Islet precursor cell (in vitro differentiated cells): Measurements from ENCODE around the gene HTR3B.
"Not testable (repeated sequence)": the region's sequence is repeated elsewhere in the genome, so short reads cannot be mapped to it uniquely, and the experiment has no call there.

Experiments
- DNase-seq: peaks from one replicate; pipeline ENCODE4 v3.0.0-alpha.2; 2018

Gene HTR3B

DNA sequence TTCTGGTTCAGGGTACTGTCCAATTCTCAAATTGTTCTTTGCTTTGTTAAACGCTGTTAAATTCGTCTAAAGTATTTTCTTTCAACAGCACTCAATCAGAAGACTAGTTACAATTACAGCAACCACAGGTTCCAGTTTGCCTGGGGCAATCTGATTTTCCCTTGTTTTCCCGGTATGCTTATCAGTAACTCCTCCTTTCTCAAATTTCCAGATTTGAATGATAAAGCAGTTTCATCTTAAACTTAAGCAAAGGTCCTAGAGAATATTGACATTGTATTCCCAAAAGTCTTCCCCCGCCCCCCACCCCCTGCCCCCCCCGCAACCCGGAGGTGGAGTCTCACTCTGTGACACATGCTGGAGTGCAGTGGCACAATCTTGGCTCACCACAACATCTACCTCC is 18.7 kb upstream of the HTR3B start:
- peak; percentile 78 for DNase-seq

DNA sequence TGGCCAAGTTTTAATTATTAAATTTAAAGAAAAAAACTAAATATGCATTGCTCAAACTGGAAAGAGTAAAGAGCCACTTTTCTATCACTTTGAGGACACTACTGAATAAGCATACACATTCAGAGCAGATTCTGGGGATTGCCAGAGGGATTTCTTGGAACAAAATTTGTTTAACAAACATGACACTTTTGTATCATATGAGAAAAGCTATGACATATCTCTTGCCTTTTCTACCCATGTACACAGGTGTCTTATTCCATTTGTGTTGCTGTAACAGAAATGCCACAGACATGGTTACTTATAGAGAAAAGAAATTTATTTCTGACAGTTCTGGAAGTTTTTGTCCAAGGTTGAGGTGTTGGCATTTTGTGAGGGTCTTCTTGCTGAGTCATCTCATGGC is 15.7 kb upstream of the HTR3B start:
- no peak for DNase-seq

DNA sequence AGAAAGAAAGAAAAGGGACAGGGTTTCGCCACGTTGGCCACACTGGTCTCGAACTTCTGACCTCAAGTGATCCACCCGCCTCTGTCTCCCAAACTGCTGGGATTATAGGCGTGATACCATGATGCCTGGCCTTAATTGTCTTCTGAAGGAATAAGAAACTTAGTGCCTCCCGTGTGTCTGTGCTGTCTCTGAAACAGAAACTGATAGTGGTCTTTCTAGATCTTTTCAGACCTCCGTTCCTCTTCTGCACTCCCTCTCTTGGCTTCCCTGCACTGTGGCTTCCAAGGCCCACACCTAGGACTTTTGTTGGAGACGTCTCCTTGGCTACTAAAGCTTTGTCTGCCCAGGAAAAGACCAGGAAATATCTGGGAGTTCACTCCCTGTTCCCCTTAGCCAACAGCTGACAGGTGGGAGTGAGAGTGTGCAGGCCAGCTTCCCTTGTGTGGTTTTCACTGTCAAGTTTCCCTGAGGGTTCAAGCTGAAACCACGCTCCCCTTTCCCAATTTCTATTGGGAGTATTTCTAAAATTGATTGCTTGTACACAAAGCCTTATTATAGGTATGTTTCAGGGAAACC is 10.1 kb upstream of the HTR3B start:
- DNase-seq = peak; percentile 77

DNA sequence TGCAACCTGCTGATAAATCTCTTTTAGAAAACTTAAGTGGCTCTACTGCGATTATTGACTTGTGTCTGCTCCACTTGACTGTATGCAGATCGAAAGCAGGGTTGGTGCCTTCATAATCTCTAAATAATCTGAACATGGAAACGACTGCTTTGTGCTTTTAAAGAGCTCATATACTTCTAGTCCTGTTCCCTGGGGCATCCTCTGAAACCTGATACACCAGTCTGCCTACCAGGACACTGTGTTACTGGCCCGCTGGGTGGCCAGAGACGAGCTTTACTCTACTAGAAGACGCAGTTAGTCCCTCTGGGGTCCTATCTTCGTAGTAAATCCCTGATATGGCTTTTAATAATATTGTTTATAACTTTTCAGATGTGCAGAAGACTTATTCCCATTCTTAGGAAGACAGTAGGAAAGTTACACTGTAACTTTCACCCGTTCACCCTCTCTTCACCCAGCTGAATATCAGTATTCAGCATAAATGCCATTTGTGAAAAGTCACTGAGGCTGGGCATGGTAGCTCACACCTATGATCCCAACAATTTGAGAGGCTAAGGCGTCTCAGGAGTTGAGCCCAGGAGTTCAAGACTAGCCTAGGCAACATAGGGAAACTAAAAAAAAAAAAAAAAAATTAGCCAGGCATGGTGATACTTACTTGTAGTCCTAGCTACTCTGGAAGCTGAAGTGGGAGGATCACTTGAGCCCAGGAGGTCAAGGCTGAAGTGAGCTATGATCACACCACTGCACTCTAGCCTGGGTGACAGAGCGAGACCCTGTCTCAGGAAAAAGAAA is 9.0 kb upstream of the HTR3B start:
- DNase-seq = peak; percentile 88

DNA sequence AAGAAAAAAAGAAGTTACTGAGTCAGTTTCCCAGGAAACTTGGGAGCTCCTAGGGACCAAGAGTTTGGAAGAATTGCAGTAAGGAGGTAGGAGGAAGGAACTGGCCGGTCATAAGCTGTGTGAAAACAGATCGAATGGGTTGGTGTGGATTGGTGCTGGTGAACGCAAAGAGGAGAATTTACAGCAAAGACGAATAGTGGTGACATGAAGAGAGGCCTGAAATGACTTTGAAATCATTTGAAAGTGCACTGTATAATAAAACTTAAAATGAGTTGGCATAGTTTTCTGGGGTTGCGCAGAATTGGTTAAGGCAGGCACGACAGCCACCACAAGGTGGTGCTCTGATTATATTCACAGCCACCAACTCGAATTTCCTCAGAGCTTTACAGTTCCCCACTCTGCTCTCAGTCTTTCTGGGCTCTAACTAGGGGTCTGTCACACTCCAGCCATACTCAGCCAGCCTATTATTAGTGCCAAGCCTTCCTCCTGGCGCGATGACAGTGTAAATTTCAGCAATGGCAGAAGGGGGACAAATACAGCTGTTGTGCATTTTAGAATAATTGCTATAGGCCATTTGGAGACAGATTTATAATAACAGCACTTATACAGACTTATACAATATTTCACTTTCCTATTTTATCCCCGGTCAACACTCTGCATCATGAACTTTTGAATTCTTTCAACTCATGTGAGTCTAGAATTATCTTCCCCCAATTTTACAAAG is 8.3 kb upstream of the HTR3B start:
- DNase-seq = peak; percentile 62

DNA sequence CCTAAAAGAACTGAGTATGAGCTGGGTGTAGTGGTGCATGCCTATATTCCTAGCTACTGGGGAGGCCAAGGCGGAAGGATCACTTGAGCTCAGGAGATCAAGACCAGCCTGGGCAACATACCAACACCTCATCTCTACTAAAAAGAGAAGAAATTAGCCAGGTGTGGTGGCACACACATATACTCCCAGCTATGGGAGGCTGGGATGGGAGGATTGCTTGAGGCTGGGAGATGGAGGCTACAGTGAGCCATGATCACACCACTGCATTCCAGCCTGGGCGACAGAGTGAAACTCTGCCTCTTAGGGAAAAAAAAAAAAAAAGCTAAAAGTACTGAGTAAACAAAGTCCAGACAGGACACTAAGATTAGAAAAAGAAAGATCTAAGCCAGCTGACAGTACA is 3.5 kb upstream of the HTR3B start:
- peak; percentile 8 for DNase-seq

DNA sequence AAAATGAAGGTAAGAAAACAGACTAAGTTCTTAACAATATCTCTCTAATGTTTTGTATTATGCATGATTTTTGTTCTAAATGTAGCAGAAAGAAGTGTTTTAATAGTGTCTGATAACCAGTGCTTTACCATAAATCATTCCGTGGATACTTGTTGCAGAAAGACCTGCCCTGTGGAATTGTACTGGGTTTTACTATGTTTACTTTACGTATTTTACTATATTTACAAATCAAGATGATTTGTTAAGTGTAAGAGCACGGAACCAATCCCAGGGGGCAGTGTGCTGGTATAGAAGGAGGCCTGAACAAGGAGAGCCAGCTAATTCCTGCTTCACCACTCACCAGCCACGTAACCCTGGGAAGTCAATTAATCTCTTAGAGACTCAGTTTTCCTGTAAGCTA is 1.4 kb downstream of the HTR3B start:
- DNase-seq = peak; percentile 65

DNA sequence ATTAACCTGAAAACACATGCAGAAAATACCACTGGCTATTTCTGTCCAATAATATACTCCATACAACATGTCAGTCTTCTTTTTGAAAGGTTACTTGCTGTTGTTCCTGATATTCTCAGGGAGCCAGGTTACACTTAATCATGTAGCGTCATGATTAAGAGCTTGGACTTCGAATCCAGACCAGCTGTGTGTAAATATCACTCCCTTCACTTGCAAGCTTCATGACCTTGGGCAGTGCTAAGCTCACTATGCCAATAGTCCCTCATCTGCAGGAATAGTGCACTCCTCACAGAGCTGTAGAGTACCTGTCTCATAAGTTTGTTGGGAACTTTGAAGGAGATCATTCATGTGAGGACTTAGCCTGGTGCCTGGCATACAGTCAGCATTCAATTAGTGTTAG is 1.9 kb downstream of the HTR3B start:
- DNase-seq = no peak

DNA sequence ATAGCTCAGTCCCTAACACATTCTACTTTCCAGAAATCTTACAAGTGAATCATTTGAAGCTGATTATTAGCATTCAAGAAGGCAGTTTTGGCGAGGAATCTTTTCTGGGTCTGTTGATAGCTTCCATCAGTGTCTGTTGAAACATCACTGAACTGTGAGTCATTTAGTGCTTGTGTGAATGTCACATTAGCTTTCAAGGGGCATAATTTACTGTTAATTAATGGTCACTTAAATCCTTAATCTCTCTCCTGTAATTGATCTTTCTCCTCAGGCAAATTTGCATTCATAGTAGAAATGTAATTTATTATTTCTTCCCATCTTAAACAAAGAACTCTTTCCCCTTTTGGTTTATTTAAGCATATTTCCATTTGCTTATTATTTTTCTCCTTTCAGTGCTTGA is 2.6 kb downstream of the HTR3B start:
- no peak for DNase-seq

DNA sequence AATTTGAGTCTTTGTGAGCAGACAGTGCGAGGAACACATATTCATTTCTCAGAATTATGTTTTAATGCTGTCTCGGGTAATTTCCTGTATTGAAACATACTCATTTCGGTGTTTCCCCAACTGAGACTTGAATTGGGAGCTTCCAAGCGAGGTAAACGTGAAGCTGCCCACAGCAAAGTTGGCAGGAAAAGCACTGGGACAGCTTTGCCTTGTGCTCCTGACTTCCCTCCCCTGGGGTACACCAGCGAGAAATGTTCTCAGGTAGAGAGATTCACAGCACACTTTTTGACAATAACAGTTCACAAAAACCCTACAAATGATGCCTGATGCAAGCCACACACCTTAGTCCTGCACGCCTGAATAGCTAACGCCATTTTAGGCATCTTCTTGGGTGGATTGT is 3.1 kb downstream of the HTR3B start:
- no peak for DNase-seq

DNA sequence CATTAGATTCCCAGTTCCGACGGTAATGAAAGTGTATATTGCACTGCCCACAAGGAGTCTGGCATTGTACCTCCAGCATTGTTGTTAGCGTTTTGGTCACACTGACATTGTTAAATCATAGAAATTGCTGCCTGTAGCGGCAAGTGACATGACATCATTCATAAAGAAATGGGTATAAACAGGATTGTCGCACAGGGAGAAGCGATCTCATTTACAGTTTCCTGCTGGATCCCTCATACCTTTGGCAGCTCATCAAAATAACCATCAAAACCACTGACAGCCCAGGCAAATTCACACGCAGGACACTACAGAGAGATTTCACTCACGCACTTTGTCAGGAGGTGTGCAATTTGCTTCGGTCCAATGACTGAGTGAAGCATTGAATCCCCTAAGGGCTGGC is 3.5 kb downstream of the HTR3B start:
- no peak for DNase-seq

DNA sequence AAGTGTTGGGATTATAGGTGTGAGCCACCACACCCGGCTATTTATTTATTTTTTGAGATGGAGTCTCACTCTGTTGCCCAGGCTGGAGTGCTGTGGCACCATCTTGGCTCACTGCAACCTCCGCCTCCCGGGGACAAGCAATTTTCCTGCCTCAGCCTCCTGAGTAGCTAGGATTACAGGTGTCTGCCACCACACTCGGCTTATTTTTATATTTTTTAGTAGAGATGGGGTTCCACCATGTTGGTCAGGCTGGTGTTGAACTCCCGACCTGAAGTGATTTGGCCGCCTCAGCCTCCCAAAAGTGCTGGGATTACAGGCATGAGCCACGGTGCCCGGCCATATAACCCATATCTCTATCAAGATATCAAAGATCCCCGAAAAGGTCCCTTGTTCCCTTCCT is 6.9 kb downstream of the HTR3B start:
- DNase-seq = not testable (repeated sequence)

DNA sequence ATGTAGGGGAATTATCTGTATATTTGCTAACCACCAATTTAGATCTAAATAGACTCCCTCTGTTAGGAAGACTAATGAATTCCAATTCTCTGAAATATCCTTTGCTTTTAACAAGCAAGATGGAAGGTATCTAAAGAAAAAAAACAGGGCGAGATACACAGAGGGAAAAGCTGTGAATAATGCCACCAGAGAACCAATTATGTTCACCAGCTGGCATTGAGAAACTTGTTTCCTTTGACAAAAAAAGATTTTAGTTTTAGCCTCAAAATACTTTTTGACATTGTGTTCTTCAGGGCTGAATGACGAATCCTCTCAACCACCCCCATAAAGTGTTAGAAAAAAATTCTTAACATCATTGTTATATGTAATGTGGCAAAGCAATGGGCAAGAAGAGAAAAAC is 19.0 kb downstream of the HTR3B start:
- no peak for DNase-seq

DNA sequence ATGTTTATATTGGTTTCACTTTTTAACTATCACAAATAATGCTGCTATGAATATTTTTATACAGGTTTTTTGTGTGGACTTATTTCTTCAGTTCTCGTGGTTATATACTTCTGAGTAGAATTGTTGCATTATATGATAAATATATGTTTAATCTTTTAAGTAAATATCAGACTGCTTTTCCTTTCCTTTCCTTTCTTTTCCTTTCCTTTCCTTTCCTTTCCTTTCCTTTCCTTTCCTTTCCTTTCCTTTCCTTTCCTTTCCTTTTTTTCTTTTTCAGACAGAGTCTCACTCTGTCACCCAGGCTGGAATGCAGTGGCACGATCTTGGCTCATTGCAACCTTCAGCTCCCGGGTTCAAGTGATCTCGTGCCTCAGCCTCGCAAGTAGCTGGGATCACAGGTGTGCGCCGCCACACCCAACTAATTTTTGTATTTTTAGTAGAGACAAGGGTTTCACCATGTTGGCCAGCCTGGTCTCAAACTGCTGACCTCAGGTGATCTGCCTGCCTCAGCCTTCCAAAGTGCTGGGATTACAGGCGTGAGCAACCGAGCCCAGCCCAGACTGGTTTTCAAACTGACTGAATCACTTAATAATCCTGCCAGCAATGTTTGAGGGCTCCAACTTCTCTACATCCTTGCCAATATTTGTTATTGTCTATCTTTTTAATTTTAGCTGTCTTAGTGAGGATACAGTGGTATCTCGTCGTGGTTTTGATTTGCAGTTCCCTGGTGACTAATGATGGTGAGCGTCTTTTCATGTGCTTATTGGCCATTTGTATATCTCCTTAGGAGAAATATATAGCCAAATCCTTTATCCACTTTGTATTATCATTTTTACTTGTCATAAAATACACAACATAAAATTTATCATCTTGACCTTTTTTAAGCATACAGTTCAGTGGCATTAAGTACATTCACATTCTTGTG is 21.9 kb downstream of the HTR3B start:
- DNase-seq = no peak

DNA sequence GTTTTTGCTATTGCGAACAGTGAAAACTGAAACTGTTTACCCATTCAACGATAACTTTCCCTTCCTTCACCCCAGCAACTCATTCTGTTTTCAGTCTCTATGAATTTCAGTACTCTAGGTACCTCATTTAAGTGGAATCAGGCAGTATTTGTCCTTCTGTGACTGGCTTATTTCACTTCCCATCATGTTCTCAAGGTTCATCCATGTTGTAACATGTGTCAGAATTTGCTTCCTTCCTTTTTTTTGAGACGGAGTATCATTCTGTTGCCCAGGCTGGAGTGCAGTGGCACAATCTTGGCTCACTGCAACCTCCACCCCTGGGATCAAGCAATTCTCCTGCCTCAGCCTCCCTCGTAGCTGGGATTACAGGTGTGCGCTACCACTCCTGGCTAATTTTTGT is 23.7 kb downstream of the HTR3B start:
- no peak for DNase-seq

DNA sequence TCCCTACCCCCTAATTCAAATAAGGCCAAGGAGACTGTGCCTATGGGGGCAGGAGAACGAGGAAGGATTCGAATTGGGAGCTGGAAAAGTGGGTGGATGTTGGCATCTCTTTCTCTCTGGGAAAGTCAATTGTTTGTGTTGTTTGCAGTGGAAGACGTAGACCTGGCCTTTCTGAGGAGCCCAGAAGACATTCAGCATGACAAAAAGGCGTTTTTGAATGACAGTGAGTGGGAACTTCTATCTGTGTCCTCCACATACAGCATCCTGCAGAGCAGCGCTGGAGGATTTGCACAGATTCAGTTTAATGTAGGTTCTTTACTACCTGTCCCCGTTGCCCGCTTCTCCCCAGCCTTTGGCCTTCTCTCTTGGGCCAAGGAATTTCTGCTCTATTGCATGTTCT is 28.2 kb downstream of the HTR3B start:
- DNase-seq = no peak

DNA sequence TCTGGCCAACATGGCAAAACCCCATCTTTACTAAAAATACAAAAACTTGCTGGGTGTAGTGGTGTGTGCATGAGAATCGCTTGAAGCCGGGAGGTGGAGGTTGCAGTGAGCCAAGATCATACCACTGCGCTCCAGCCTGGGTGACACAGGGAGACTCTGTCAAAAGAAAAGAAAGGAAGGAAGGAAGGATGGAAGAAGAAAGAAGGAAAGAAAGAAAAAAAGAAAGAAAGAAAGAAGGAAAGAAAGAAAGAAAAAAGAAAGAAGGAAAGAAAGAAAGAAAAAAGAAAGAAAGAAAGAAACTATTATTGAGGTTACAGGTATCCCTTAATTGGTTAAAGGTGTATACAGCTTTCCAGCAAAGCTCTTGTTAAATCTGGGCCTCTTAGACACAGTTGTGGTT is 29.6 kb downstream of the HTR3B start:
- DNase-seq = not testable (repeated sequence)

DNA sequence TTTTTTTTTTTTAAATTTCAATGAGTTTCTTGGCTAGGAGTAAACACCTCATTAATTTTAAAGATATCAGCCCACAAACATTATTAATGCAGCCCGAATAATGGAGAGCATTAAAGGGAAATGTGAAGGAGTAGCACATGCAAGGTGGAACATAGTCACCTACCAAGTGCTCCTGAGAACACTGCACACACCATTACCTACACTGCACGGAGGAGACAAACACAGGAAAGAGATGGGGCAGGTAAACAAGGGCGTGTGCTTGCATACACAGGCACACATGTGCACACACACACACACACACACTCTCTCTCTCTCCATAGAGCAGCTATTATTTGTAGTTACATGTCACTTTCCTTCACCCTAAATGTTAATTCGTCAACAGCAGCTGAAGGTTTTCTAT is 30.2 kb downstream of the HTR3B start:
- DNase-seq = no peak

DNA sequence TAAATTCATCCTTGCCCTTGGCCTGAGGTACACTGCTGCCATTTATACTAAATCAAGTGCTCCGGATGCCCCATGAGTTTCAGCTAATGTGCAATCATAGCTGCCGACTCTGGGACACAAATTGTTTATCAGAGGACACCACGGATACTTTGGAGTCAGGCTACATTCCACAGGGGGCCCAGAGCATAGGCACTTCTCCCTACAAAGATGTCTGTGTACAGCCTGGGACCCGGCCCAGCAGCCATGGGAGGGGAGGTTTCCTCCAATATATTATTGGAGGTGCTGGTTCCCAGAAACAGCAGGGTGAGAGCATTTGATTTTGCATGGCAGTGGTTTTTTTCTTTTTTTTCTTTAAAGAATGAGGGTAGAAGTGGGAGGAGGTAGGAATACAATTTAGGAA is 31.3 kb downstream of the HTR3B start:
- no peak for DNase-seq

DNA sequence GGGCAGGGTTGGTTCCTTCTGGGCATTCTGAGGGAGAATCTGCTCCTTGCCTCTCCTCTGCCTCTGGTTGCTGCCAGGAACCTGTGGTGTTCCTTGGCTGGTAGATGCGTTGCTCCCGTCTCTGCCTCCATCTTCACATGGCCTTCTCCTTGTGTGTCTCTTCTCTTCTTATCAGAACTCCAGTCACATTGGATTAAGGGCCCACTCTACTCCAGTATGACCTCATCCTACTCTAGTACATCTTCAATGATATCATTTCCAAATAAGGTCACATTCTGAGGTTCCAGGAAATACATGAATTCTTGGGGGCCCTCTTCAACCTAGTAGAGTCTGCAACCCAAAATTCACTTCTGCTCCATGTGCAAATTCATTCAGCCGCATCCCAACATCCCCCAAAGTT is 33.3 kb downstream of the HTR3B start:
- no peak for DNase-seq

DNA sequence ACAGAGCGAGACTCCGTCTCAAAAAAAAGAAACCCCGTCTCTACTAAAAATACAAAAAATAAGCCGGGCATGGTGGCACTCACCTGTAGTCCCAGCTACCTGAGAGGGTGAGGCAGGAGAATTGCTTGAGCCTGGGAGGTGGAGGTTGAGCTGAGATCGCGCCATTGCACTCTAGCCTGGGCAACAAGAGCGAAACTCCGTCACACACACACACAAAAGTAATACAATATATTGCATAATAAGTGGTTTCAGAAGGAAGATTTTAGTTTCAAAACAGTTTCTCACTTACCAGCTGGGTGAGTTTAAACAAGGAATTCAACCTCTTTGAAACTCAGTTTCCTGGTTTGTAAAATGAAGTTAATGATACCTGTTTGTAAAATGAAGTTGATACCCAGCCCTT is 37.7 kb downstream of the HTR3B start:
- no peak for DNase-seq

DNA sequence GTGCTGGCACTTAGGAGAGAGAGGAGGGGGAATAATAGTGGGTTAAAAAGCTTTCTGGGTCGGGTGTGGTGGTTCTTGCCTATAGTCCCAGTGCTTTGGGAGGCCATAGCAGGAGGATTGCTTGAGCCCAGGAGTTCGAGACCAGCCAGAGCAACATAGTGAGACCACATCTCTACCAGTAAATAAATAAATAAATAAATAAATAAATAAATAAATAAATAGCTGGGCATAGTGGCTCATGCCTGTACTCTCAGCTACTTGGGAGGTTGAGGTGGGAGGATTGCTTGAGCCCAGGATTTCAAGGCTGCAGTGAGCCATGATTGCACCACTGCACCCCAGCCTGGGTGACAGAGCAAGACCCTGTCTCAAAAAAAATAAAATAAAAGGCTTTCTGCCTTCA is 41.6 kb downstream of the HTR3B start:
- not testable (repeated sequence) for DNase-seq

DNA sequence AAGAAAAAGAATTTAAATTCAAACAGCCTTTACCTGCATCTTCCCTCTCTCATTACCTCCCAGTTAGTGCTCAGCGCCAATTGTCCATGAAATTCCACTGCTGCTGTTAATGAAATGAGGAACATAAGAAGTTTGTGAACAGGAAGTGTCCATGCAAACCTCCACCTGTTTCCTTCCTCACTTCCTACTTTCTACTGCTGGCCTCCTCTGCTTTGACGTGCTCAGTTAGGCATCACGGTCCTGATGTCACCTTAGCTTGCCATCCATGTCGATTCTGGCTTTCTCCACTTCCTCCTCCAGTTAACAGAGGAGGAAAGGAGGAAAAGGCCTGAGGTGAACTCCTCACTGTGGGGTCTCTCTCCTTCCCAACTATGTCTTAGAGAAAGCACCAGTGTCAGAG is 43.4 kb downstream of the HTR3B start:
- no peak for DNase-seq
